SK-N-SH (cell line): ENCODE measurements around the gene CDH23.

Experiments used
- CTCF ChIP-seq: fragments of 200-600 bp; sonication (generic); IDR thresholded peaks from 2 replicates; pipeline ENCODE4 v1.6.1; 2017; ENCODE audit warnings: antibody characterized with exemption, mild to moderate bottlenecking, moderate library complexity
- EP300 ChIP-seq, 2 experiments: IDR thresholded peaks; 2 replicates each; pipeline versions ENCODE4 v1.4.0 to v1.6.1; 2012; ENCODE audit warnings: borderline replicate concordance in 1 of 2, low read depth in 1 of 2, low read length in 1 of 2
- JUND ChIP-seq: IDR thresholded peaks from 2 replicates; pipeline ENCODE4 v1.4.0; 2012
- RAD21 ChIP-seq: IDR thresholded peaks from 2 replicates; pipeline ENCODE4 v1.6.1; 2012; ENCODE audit warnings: mild to moderate bottlenecking, low read length
- REST ChIP-seq: IDR thresholded peaks from 2 replicates; pipeline ENCODE4 v1.6.1; 2012; ENCODE audit warnings: mild to moderate bottlenecking, low read depth, low read length, moderate library complexity

GRCh38 chr10:71370031-71370430 lies 26.7 kb upstream of the CDH23 start:
- TF ChIP-seq CTCF (no peak), EP300 (IDR thresholded peaks at IDR 0.05; ENCODE audit: borderline replicate concordance in 1 of 2, low read depth in 1 of 2, low read length in 1 of 2) (no peak), JUND (no peak), REST (no peak), RAD21 (no peak)
